GM10266 (cell line): ENCODE results near the gene PRKCE.

ENCODE experiments used
- DNase-seq: peaks from one replicate; pipeline ENCODE4 v3.0.0; 2012; ENCODE audit errors: extremely low spot score
- CTCF ChIP-seq: IDR thresholded peaks from 2 replicates; pipeline ENCODE4 v1.5.1; 2012; ENCODE audit warnings: mild to moderate bottlenecking, low read depth; ENCODE audit not compliant: control insufficient read depth, insufficient read depth; ENCODE audit errors: missing control alignments

Gene PRKCE

GRCh38 chr2:45928946-45929345 is 277.5 kb downstream of the PRKCE start:
- no peak for TF ChIP-seq CTCF
- no peak for DNase-seq

GRCh38 chr2:45929674-45930395 is 278.4 kb downstream of the PRKCE start:
- no peak for TF ChIP-seq CTCF
- no peak for DNase-seq

- DNase-seq = no peak
- no peak for TF ChIP-seq CTCF
Observed at GRCh38 chr2:45930396-45930792, 278.9 kb downstream of the PRKCE start.

- no peak for TF ChIP-seq CTCF
- DNase-seq = no peak
Observed at GRCh38 chr2:45932278-45932975, 281.0 kb downstream of the PRKCE start.

GRCh38 chr2:45935791-45936622 is 284.5 kb downstream of the PRKCE start:
- peak; percentile 79 for DNase-seq
- peak; percentile 79 for TF ChIP-seq CTCF

GRCh38 chr2:45936623-45936979 is 285.1 kb downstream of the PRKCE start:
- TF ChIP-seq CTCF = no peak
- no peak for DNase-seq

GRCh38 chr2:45937990-45938389 is 286.5 kb downstream of the PRKCE start:
- no peak for TF ChIP-seq CTCF

More at GRCh38 chr2:45937990-45938389, 286.5 kb downstream of the PRKCE start:
- no peak for DNase-seq
